ENCODE measurements around the gene TNPO2.
A peak's percentile ranks its signal among the peaks of the same experiment; 100 is the strongest.
"Not testable (repeated sequence)": the region's sequence is repeated elsewhere in the genome, so short reads cannot be mapped to it uniquely, and the experiment has no call there.

The TNPO2 gene

GRCh38 chr19:12705169-12705568 is 18.6 kb downstream of the TNPO2 start:
- DNase-seq: no peak

- DNase-seq: no peak
Measured at GRCh38 chr19:12703046-12703445, 20.7 kb downstream of the TNPO2 start.

DNA sequence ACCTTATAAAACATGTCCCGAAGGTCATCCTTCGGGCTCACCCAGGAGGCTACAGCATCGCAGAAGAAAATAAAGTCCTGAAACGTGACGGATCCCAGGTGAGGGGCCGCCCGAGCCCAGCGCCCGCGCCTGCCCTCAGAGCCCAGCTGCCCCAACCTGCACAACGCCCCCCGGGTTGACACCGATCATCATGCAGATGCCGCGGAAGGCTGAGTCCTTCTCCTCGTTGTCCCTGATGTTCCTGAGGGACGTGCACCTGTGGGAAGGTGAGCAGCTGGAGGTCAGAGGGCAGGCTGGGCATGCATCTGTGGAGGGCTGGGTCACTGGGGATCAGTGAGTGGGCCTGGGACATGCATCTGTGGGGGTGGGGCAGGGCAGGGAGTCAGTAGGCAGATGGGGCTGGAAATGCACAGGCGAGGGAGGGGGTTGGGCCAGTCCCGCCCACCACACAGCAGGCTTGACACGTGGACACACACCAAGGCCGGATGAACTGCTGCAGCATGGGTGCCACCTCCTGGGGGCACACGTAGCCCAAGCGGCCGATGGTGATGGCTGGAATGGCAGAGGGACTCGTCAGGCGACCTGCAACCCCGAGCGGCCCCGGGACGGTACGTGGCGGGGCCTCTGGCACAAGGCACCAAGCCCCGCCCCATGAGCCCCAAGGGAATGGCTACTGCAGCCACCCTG is 22.0 kb downstream of the TNPO2 start:
- DNase-seq: no peak

DNA sequence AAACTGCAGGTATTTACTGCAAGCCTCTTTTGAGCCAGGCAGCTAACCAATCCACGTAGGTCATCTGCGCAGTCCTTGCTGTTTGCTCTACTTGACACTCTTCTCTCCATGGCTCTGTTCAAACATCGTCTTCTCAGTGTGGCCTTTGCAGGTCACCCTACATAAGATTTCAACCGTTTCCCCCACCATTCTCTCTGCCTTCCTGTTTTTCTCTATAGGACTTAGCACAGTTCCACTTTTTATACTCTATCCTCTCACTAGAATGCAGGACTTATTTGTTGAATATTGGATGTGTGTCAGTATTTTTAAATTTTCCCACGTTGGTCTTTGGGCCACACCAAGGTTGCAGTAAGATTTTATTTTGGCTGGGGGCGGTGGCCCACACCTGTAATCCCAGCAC is 25.6 kb downstream of the TNPO2 start:
- DNase-seq: no peak

DNA sequence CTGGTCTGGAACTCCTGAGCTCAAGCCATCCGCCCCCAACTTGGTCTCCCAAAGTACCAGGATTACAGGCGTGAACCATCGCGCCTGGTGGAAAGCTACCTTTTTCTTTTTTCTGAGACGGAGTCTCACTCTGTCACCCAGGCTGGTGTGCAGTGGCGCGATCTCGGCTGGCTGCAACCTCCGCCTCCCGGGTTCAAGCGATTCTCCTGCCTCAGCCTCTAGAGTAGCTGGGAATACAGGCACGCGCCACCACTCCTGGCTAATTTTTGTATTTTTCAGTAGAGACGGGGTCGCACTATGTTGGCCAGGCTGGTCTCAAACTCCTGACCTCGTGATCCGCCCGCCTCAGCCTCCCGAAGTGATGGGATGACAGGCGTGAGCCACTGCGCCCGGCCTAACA is 26.3 kb downstream of the TNPO2 start:
- DNase-seq: not testable (repeated sequence)

DNA sequence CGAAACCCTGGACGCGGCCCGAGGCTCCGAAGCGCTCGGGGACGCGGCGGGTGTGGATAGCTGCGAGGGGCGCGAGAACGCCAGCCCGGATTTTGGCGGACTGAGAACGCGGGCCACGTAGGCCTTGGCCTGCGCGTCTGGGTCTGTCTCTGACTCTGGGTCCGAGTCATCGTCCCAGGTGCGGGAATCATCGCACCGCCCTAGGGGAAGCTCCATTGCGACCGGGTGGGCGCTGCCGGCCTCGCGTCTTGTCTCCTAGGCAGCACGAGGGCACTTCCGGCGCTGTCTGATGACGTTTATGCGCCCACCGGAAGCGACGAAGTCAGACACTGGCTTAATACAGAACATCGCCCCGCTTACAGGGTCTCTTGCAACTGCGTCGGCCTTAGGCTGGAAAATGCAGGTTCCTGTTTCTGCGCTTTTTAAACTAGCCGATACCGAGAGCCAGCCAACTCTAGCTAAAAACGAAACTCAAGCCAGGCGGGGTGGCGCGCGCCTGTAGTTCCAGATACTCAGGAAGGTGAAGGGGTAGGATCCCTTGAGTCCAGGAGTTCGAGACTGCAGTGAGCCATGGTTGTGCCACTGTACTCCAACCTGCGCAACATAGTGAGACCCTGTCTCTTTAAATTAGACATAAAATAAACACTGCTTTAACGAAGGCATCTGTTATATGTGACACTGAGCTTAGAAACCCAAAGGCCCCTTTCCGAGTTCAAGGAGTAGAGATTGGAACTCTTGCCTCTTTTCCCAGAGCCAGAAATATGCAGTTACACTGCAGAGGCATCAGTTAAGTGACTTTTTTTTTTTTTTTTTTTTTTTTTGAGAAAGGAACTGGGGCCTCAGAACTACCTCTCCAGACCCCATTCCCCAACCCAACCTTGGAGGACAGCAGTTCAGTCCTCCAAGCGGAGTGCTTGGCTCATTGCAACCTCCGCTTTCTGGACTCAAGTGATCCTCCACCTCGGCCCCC is 27.1 kb downstream of the TNPO2 start, which contains the start of gene FBXW9:
FBXW9 (minus strand) TSS at position 266 of the 970 bp plus-strand sequence; CDS start at position 216, 50 bp downstream.
- peak; percentile 87 to 96 (median 94) for DNase-seq

DNA sequence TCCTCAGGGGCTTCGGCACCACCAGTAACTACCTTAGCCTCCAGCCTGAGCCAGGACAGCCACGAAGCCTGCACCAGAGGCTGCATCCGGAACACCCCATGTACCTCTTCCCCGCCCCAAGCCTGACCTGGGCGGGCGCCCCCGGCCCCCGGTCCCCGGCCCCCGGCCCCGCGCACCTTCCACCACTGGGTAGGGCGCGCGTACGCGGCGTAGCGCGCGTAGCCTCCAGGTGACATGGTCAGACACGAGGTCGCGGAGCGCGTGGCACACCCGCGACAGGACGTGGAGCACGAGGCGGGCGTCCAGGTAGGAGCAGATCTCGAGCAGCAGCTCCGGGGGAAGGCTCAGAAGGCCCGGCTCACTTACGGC is 27.8 kb downstream of the TNPO2 start:
- no peak for DNase-seq

DNA sequence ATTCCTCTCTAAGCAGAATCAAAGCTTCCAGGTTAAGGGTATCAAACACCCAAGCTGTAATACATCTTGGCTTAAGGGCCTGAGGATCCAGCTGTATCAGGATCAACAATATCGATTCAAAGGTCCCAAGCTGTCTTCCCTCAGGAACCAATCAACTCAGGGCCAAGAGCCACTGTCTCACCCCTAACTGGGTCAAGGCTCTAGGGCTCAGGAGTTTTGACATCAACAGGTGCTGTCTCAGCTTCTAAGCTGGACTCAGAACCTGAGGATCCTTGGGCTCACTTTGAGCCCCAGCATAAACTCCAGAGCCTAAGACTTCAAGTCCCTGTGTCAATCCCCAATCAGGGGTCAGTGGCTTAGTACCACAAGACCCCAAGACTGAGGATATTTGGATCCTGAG is 28.2 kb downstream of the TNPO2 start:
- DNase-seq: no peak

DNA sequence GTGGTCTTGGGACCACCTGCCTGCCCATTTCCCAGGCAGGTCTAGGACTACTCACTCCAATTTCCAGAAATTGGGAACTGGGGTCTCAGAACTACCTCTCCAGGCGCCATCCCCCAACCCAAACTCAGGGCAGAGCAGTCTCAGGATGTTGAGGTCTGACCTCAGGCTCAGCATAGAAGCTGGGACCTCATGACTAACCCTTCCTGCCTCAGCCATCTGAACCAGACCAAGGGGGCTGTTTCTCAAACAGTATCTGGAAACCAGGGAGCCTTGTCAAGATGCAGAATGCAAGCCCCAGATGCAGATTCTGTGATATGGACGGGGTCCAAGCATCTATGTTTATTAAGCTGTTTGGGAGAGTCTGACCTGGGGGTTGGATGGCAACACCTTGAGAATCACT is 28.6 kb downstream of the TNPO2 start:
- DNase-seq: no peak

DNA sequence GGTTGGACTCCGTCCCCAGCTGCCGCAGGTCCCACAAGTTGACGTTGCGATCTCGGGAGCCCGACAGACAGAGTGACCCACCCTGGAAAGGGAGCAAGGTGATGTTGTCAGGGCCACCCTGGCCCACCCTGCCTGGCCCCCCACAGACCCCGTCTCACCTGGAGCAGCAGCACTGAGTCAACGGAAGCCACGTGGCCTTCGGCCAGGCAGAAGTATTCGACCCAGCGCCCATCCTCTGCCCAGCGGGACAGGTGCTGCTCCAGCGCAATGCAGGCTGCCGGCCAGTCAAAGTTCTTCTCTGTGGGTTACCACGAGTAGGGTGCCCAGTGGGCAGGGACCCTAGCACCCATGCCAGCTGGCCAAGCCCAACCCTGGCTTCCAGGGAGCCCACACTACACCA is 29.1 kb downstream of the TNPO2 start:
- DNase-seq: no peak

GRCh38 chr19:12692960-12693359 is 30.8 kb downstream of the TNPO2 start:
- DNase-seq: no peak

- DNase-seq: no peak
Measured at GRCh38 chr19:12689581-12690216, 34.0 kb downstream of the TNPO2 start.

DNA sequence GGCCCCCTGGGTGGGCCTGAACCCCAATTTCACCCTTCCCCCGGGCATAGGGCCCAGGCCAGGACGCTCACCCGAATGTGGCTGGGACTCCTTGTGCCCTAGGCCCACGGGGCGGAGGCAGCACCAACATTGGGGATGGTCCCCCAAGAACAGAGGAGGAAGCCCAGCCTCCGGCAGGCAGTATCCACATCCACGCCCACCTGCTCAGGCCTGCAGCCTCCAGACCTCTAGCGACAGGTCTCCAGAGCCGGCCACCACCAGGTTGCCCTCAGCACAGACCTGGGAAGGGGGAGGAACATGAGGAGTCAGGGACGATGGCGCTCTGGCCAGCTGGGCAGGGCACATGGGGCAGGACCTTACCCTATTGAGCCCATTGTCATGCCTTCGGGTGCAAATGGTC is 34.7 kb downstream of the TNPO2 start:
- no peak for DNase-seq

- no peak for DNase-seq
Measured at GRCh38 chr19:12687496-12688196, 36.1 kb downstream of the TNPO2 start, which contains the start of gene GNG14. Gene GNG14 (plus strand): TSS chr19:12687998. CDS start chr19:12688049, 51 bp downstream.

GRCh38 chr19:12685831-12686230 is 37.9 kb downstream of the TNPO2 start:
- DNase-seq: no peak

- peak; percentile 59 to 78 (median 73) for DNase-seq
Measured at GRCh38 chr19:12681074-12681987, 42.4 kb downstream of the TNPO2 start, which contains the start of gene DHPS. Gene DHPS (minus strand): TSS chr19:12681880. CDS start chr19:12681766, 114 bp downstream.

DNA sequence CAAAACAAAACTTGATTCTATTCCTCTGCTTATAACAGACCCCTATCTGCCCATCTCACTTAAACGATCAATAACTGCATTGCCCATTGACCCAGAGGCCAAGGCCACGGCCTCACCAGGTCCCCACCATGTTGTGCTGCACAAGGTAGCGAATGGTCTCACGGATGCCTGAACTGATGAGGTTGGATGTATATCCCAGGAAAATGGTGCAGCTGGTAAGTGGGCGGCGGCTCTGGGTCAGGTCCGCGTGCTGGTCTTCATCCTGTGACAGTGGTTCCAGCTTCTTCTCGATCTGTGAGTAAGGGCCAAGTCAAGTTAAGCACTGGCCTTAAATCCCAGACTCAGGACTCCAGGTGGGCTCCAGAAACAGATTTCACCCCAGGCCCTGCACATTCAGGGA is 43.7 kb downstream of the TNPO2 start:
- no peak for DNase-seq

- not testable (repeated sequence) for DNase-seq
Measured at GRCh38 chr19:12678039-12678438, 45.7 kb downstream of the TNPO2 start.

DNA sequence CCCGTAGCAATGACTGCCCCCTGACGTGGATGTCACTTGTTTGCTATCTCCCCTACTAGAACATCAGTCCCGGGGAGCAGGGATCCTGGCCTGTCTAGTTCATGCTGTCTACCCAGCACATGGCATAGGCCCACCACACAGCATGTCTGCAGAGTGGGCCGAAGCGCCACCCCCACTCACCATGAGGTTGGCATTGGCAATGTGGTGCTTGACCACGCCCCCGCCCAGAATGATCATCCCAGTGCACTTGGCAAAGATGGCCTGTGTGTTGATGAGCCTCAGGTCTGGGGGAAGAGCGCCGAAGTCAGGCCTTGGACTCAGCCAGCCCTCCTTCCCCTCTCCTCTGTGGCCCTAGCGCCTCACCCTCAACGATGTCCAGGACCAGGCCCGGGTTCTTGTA is 46.8 kb downstream of the TNPO2 start:
- no peak for DNase-seq

- peak; percentile 68 to 90 (median 81) for DNase-seq
Measured at GRCh38 chr19:12676384-12676792, 47.3 kb downstream of the TNPO2 start.

DNA sequence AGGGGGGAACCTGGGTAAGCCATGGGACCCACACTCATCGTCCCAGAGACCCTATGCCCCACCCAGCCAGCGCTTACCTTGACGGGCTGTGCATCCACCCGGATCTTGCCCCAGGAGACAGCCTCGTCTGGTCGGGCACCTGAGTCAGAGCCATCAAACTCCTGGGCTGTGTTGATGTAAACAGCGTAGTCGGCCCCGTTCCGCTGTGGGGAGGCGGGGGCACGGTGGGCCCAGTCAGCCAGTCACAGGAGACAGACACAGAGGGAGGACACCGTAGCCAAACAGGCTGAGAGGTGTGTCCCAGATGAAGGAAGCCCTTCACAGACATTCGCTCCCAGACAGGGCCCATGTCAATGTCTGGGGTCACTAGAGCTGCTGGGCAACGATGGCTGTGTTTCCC is 47.8 kb downstream of the TNPO2 start:
- DNase-seq: no peak
